Measurements from ENCODE around the gene SMAP2. TPM values are rescaled to one million over a fixed set of nuclear protein-coding genes. Genes with fewer than 3 reads are reported as not detected.

SMAP2 gene
- total RNA-seq, 1 donor from 2014 or later: 12.7 TPM

GRCh38 chr1:40423264-40423642, 49.7 kb downstream of the SMAP2 start:
- TF ChIP-seq CTCF (IDR thresholded peaks at IDR 0.05): no peak
- H3K27ac Mint-ChIP-seq (ENCODE audit: unreplicated experiment): no peak overlapping the region
- H3K4me1 Mint-ChIP-seq (ENCODE audit: unreplicated experiment): peaks cover 4% of the 10 kb centered on the region
- no peak overlapping the region for H3K4me3 Mint-ChIP-seq (ENCODE audit: unreplicated experiment)
- no peak for DNase-seq (ENCODE audit: extremely low spot score, unreplicated experiment)
- H3K9me3 Mint-ChIP-seq (ENCODE audit: unreplicated experiment): no peaks in the 10 kb centered on the region
- peaks cover 16% of the 10 kb centered on the region for H3K36me3 Mint-ChIP-seq (ENCODE audit: unreplicated experiment)
- H3K27me3 Mint-ChIP-seq (ENCODE audit: unreplicated experiment): no peaks in the 10 kb centered on the region

DNA sequence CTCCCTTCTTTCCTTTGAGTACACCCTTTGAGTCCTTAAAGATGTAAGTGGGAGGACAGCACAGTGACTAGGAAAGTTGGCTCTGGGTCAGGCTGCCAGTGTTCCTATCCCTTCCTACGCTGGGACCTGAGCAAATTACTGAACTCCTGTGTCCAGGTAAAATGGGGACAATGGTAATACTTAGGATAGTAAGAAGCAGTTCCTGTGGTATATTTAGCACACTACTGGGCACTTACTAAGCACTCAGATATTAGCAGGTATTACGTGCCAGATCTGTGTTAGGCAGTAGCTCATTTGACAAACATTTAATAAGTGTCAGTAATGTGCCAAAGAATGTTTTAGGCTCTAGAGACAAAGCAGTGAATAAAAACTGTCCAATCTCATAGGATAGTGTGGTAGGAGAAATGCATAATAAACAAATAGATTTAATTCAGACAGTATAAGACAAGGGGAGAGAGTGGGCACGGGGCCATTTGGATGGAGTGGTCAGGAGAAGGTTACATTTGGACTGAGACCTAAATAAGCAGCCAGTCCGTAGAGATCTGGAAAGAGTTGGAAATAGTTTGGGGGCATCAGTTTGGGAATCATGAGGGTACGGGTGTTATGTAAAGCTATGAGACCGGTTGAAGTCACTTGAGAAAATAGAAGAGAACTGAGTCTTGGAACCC, 50.6 kb downstream of the SMAP2 start:
- peaks cover 10% of the 10 kb centered on the region for H3K36me3 Mint-ChIP-seq (ENCODE audit: unreplicated experiment)
- no peak overlapping the region for H3K27ac Mint-ChIP-seq (ENCODE audit: unreplicated experiment)
- peaks cover 4% of the 10 kb centered on the region for H3K4me1 Mint-ChIP-seq (ENCODE audit: unreplicated experiment)
- DNase-seq (ENCODE audit: extremely low spot score, unreplicated experiment): no peak
- no peak overlapping the region for H3K4me3 Mint-ChIP-seq (ENCODE audit: unreplicated experiment)
- no peaks in the 10 kb centered on the region for H3K9me3 Mint-ChIP-seq (ENCODE audit: unreplicated experiment)
- H3K27me3 Mint-ChIP-seq (ENCODE audit: unreplicated experiment): no peaks in the 10 kb centered on the region
- TF ChIP-seq CTCF (IDR thresholded peaks at IDR 0.05): no peak

DNA sequence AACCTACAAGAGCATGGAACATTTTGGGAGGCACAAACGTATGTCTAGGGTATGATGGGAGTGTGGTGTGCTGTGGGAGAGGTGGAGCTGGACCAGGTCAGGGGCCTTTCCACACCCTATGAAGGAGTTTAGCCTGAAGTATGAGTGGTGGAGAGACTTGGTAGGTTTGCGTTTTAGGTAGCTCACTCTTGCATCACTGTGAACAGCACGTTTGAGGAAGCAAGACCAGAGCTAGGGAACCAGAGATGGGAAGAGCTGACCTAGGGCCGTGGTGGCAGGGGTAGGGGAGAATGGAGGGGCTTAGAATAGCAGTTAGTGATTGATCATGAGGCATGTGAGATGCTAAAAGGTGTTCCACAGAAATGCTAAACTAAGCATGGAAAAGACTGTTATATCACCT, 51.7 kb downstream of the SMAP2 start:
- H3K27me3 Mint-ChIP-seq (ENCODE audit: unreplicated experiment): no peaks in the 10 kb centered on the region
- peaks cover 9% of the 10 kb centered on the region for H3K36me3 Mint-ChIP-seq (ENCODE audit: unreplicated experiment)
- H3K9me3 Mint-ChIP-seq (ENCODE audit: unreplicated experiment): no peaks in the 10 kb centered on the region
- no peak overlapping the region for H3K27ac Mint-ChIP-seq (ENCODE audit: unreplicated experiment)
- H3K4me3 Mint-ChIP-seq (ENCODE audit: unreplicated experiment): no peak overlapping the region
- no peak for TF ChIP-seq CTCF (IDR thresholded peaks at IDR 0.05)
- H3K4me1 Mint-ChIP-seq (ENCODE audit: unreplicated experiment): peaks cover 4% of the 10 kb centered on the region
- no peak for DNase-seq (ENCODE audit: extremely low spot score, unreplicated experiment)

DNA sequence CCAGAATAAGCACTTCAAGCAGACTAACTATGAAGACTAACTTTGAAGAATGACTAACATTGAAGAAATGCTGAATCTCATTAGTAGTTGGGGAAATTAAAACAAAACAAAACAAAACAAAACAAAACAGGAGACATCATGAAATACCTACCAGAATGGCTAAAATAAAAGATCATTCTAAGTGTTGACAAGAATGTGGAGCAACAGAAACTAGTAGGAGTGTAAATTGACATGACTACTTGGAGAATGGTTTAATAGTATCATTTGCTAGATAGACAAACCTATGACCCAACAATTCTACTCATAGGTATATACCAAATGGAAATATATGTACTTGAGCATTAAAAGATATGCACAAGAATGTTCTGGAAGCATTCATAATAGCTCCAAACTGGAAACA, 57.9 kb downstream of the SMAP2 start:
- Mint-ChIP-seq H3K36me3 (ENCODE audit: unreplicated experiment) (peaks cover 4% of the 10 kb centered on the region), H3K27ac (ENCODE audit: unreplicated experiment) (no peak overlapping the region), H3K4me3 (ENCODE audit: unreplicated experiment) (no peak overlapping the region), H3K9me3 (ENCODE audit: unreplicated experiment) (no peaks in the 10 kb centered on the region), H3K27me3 (ENCODE audit: unreplicated experiment) (no peaks in the 10 kb centered on the region), H3K4me1 (ENCODE audit: unreplicated experiment) (peaks cover 10% of the 10 kb centered on the region)
- DNase-seq (ENCODE audit: extremely low spot score, unreplicated experiment): no peak
- TF ChIP-seq CTCF (IDR thresholded peaks at IDR 0.05): no peak

- Mint-ChIP-seq H3K27ac (ENCODE audit: unreplicated experiment) (no peak overlapping the region), H3K4me1 (ENCODE audit: unreplicated experiment) (peaks cover 10% of the 10 kb centered on the region), H3K9me3 (ENCODE audit: unreplicated experiment) (no peaks in the 10 kb centered on the region), H3K4me3 (ENCODE audit: unreplicated experiment) (no peak overlapping the region), H3K36me3 (ENCODE audit: unreplicated experiment) (no peaks in the 10 kb centered on the region), H3K27me3 (ENCODE audit: unreplicated experiment) (no peaks in the 10 kb centered on the region)
- TF ChIP-seq CTCF (IDR thresholded peaks at IDR 0.05): no peak
- no peak for DNase-seq (ENCODE audit: extremely low spot score, unreplicated experiment)
Observed at GRCh38 chr1:40432644-40433390, 59.3 kb downstream of the SMAP2 start.
